ENCODE measurements around the gene SPPL2B. TPM values are rescaled to one million over a fixed set of nuclear protein-coding genes. Genes with fewer than 3 reads are reported as not detected.

Gene SPPL2B
- total RNA-seq, 1 donor from 2014 or later = 119 TPM

- Mint-ChIP-seq H3K36me3 (ENCODE audit: low read depth) (peaks cover 3% of the 10 kb centered on the region), H3K27ac (ENCODE audit: unreplicated experiment) (no peak overlapping the region), H3K9me3 (no peaks in the 10 kb centered on the region), H3K27me3 (ENCODE audit: low read depth) (peaks cover 43% of the 10 kb centered on the region), H3K4me3 (no peak overlapping the region), H3K4me1 (peaks cover 8% of the 10 kb centered on the region)
- no peak for TF ChIP-seq CTCF (conservative IDR thresholded peaks at IDR 0.05)
- DNase-seq (ENCODE audit: low read depth, low spot score) = no peak
Observed at GRCh38 chr19:2283835-2284507, 44.5 kb upstream of the SPPL2B start.

- peaks cover 65% of the 10 kb centered on the region for H3K27me3 Mint-ChIP-seq (ENCODE audit: low read depth)
- TF ChIP-seq CTCF (conservative IDR thresholded peaks at IDR 0.05) = no peak
Observed at GRCh38 chr19:2286402-2287140, 41.9 kb upstream of the SPPL2B start.

GRCh38 chr19:2287585-2288337, 40.7 kb upstream of the SPPL2B start:
- no peaks in the 10 kb centered on the region for H3K9me3 Mint-ChIP-seq
- peaks cover 70% of the 10 kb centered on the region for H3K27me3 Mint-ChIP-seq (ENCODE audit: low read depth)
- H3K36me3 Mint-ChIP-seq (ENCODE audit: low read depth) = peaks cover 4% of the 10 kb centered on the region
- H3K4me3 Mint-ChIP-seq = no peak overlapping the region
- H3K4me1 Mint-ChIP-seq = peaks cover 7% of the 10 kb centered on the region
- H3K27ac Mint-ChIP-seq (ENCODE audit: unreplicated experiment) = no peak overlapping the region
- TF ChIP-seq CTCF (conservative IDR thresholded peaks at IDR 0.05) = no peak
- DNase-seq (ENCODE audit: low read depth, low spot score) = no peak

More at GRCh38 chr19:2286402-2287140, 41.9 kb upstream of the SPPL2B start:
- Mint-ChIP-seq H3K4me1 (peaks cover 10% of the 10 kb centered on the region), H3K9me3 (no peaks in the 10 kb centered on the region), H3K27ac (ENCODE audit: unreplicated experiment) (no peak overlapping the region), H3K4me3 (no peak overlapping the region), H3K36me3 (ENCODE audit: low read depth) (peaks cover 4% of the 10 kb centered on the region)
- no peak for DNase-seq (ENCODE audit: low read depth, low spot score)

- Mint-ChIP-seq H3K4me3 (no peak overlapping the region), H3K27ac (ENCODE audit: unreplicated experiment) (no peak overlapping the region), H3K27me3 (ENCODE audit: low read depth) (peaks cover 71% of the 10 kb centered on the region), H3K36me3 (ENCODE audit: low read depth) (peaks cover 4% of the 10 kb centered on the region), H3K4me1 (peaks cover 5% of the 10 kb centered on the region), H3K9me3 (no peaks in the 10 kb centered on the region)
- no peak for DNase-seq (ENCODE audit: low read depth, low spot score)
- TF ChIP-seq CTCF (conservative IDR thresholded peaks at IDR 0.05) = no peak
Observed at GRCh38 chr19:2288338-2288817, 40.1 kb upstream of the SPPL2B start.

All from neural crest cell (in vitro differentiated cells).